Transverse colon (tissue), 3 donors: ENCODE results near the gene MACC1.

Experiments used
- CTCF ChIP-seq, 5 experiments: fragments of 200-600 bp in 3 of 5; fragments of 450-650 bp in 2 of 5; sonication (generic) in 3 of 5; IDR thresholded peaks; 1 replicate in 2 of 5; 2 replicates in 3 of 5; pipeline ENCODE4 v1.5.1; 2016 to 2017; ENCODE audit warnings: antibody characterized with exemption in 5 of 5, inconsistent platforms in 3 of 5, mild to moderate bottlenecking in 2 of 5, moderate library complexity in 1 of 5
- EP300 ChIP-seq: sonication (generic); formaldehyde crosslinking; IDR thresholded peaks from one replicate; pipeline ENCODE4 v1.6.1; 2017; ENCODE audit warnings: antibody characterized with exemption, low read depth

GRCh38 chr7:20151708-20152456 is 65.3 kb downstream of the MACC1 start:
- no peak for TF ChIP-seq CTCF (IDR thresholded peaks at IDR 0.05)
- TF ChIP-seq EP300, result no peak
